Body of pancreas (tissue), 4 donors: ENCODE measurements around the gene SLC25A36.

Experiments
- CTCF ChIP-seq, 7 experiments: fragments of 450-650 bp in 4 of 7; fragments of 200-600 bp in 3 of 7; sonication (generic) in 3 of 7; IDR thresholded peaks; one replicate each; pipeline ENCODE4 v1.5.1; 2016 to 2019; ENCODE audit warnings: antibody characterized with exemption in 7 of 7
- POLR2A ChIP-seq, 3 donors: fragments of 450-650 bp; IDR thresholded peaks; one replicate each; pipeline ENCODE4 v1.6.1; 2016; ENCODE audit warnings: antibody characterized with exemption in 3 of 3, mild to moderate bottlenecking in 2 of 3

- TF ChIP-seq POLR2A (IDR thresholded peaks at IDR 0.05), result no peak
- no peak for TF ChIP-seq CTCF (IDR thresholded peaks at IDR 0.05)
Measured at GRCh38 chr3:140950144-140950543, 8.5 kb downstream of the SLC25A36 start.
